Dedifferentiated amniotic fluid mesenchymal stem cell (primary cell): Measurements from ENCODE around the gene SLC22A3.
"Not testable (repeated sequence)": the region's sequence is repeated elsewhere in the genome, so short reads cannot be mapped to it uniquely, and the experiment has no call there.

Source experiments
- DNase-seq: peaks from one replicate; pipeline ENCODE4 v3.0.0-alpha.2; 2016; ENCODE audit errors: extremely low spot score

The SLC22A3 gene

DNA sequence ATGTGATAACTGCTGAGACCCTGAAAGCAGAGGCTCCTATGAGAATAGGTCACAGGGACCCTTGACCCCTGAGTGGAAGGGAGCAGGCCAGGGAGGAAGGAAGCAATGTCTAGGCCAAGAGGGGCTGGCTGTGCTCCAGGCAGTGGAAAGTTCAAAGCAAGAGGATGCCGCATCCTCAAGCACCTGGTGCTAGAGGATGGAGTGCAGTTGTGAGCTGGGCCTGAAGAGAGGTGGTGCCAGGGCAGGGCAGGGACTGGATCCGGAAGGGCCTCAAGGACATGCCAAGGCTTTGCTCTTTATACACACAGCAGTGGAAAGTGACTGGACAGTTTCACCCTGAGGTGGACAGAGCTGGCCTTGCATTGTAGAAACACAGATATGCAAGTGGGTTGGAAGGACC is 97.0 kb downstream of the SLC22A3 start:
- no peak for DNase-seq

- no peak for DNase-seq
Measured at GRCh38 chr6:160447350-160447749, 99.2 kb downstream of the SLC22A3 start.

GRCh38 chr6:160449787-160450186 is 101.6 kb downstream of the SLC22A3 start:
- not testable (repeated sequence) for DNase-seq

GRCh38 chr6:160450849-160451248 is 102.7 kb downstream of the SLC22A3 start:
- DNase-seq = no peak

DNA sequence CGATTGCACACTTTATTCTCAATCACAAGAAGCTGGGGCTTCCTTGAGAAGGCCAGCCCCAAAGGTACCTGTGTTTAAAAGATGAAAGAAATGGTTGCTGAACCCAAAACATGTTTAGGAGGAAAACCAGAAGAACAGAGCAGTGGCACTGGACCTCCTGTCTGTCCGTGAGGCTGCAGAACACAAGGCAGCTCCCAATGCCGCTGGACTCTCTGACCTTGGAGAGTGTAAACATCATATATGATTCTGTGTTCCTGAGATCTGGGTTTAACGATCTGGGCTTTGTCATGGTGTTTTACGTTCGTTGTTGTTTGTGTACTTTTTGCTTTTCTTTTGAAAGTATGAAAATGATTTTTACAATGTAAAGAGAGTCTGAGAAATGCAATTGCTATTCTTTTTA is 106.1 kb downstream of the SLC22A3 start:
- DNase-seq = no peak

GRCh38 chr6:160455081-160455480 is 106.9 kb downstream of the SLC22A3 start:
- no peak for DNase-seq

- peak; percentile 64 for DNase-seq
Measured at GRCh38 chr6:160455541-160456213, 107.5 kb downstream of the SLC22A3 start.

GRCh38 chr6:160456214-160456546 is 108.0 kb downstream of the SLC22A3 start:
- DNase-seq = no peak

- DNase-seq = no peak
Measured at GRCh38 chr6:160457823-160458222, 109.6 kb downstream of the SLC22A3 start.

- no peak for DNase-seq
Measured at GRCh38 chr6:160461641-160462040, 113.5 kb downstream of the SLC22A3 start.

DNA sequence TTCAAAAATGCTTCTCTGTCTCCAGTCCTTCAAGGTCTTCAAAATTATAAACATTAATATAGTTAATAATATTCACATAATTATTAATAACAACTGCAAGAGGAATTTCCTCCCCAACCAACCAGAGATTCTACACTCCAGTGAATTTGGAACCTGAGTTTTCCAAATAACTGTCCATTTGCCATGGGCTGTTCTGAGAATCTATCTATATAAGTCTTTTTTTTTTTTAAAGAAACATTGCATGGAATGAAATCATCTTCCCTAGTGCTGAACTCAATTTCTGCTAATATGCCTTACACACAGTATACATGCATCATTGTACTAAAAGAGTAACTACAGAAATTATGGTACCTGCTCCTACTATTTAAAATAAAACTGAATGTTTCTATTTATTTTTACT is 113.9 kb downstream of the SLC22A3 start:
- no peak for DNase-seq

- peak; percentile 63 for DNase-seq
Measured at GRCh38 chr6:160462551-160463109, 114.5 kb downstream of the SLC22A3 start.

- DNase-seq = no peak
Measured at GRCh38 chr6:160464744-160465143, 116.6 kb downstream of the SLC22A3 start.

DNA sequence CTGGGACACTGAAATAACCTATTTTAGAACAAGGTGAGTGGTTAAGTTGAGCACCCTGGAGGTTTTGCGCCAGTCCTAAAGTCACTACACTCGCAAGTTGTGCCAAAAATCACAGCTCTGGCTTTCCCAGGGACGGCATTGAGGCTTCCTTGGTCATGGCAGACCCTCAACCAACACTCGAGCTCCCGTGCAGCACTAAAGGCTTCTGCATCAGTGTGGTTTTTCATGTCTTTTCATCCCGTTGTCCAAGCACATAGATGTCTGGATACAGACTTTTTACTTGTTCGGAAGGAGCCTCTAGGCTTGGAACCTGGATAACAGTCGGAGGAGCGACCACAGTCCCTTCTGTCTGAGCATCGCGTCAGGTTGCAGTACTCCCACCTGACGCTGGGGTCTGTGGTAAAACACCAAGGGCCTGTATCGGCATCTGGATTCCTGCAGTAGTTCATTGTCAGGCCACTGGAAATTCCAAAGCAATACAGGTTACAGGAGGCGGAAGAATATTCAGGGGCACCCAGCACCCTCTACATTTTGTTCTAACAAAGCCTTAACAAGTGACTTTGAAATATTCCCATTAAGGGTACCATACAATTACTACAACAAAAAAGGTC is 119.2 kb downstream of the SLC22A3 start:
- DNase-seq = not testable (repeated sequence)

- DNase-seq = no peak
Measured at GRCh38 chr6:160469153-160469552, 121.0 kb downstream of the SLC22A3 start.

- DNase-seq = not testable (repeated sequence)
Measured at GRCh38 chr6:160476056-160476455, 127.9 kb downstream of the SLC22A3 start.

- DNase-seq = not testable (repeated sequence)
Measured at GRCh38 chr6:160477072-160477471, 128.9 kb downstream of the SLC22A3 start.

- no peak for DNase-seq
Measured at GRCh38 chr6:160477901-160478300, 129.7 kb downstream of the SLC22A3 start.

GRCh38 chr6:160487116-160487515 is 138.9 kb downstream of the SLC22A3 start:
- DNase-seq = no peak

DNA sequence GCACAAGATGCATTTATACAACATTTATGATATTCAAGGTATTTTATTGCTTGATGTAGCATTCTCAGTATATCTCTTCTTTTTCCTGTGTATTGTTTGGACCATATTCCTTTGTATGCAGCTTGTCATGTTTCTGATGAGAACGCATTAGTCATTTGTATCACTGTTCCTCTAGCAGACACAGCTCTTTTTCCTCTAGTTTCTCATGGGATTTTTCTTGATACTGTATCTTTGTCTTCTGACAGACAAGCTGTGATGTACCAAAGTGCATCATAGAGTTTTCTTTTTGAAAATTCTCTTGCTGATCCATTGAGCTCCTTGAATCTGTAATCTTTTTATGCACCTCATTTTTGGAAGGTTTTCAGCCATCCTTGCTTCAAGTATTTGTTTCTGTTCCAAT is 140.9 kb downstream of the SLC22A3 start:
- no peak for DNase-seq

- no peak for DNase-seq
Measured at GRCh38 chr6:160494576-160494975, 146.4 kb downstream of the SLC22A3 start.

- no peak for DNase-seq
Measured at GRCh38 chr6:160500639-160501038, 152.5 kb downstream of the SLC22A3 start.
